HEK293 (cell line): ENCODE measurements around the gene NOX3.
"Not testable (repeated sequence)": the region's sequence is repeated elsewhere in the genome, so short reads cannot be mapped to it uniquely, and the experiment has no call there.

Experiments
- CTCF ChIA-PET: fragments of 350-600 bp; formaldehyde crosslinking; extraction: SDS; loops from one replicate; lab custom pipeline; 2021; ENCODE audit warnings: antibody characterized with exemption; lab: Yijun Ruan, JAX
- POLR2A ChIA-PET: fragments of 300-600 bp; formaldehyde crosslinking; extraction: SDS; loops from one replicate; lab custom pipeline; 2020; ENCODE audit warnings: antibody characterized with exemption, inconsistent platforms; lab: Yijun Ruan, JAX
- H3K27ac ChIP-seq: fragments of 200-500 bp; sonication (Bioruptor generic); 2 replicates; pipeline ENCODE4 v1.5.1; 2014; ENCODE audit warnings: low read depth, low read length, control low read depth, inconsistent platforms; ENCODE audit errors: extremely low read depth
- H3K36me3 ChIP-seq, 2 experiments: fragments of 200-500 bp in 1 of 2; sonication (Bioruptor generic) in 1 of 2; 1 replicate in 1 of 2; 2 replicates in 1 of 2; pipeline ENCODE4 v1.5.1; 2014 to 2017; ENCODE audit warnings: inconsistent platforms in 2 of 2, low read length in 2 of 2; ENCODE audit not compliant: control insufficient read depth in 2 of 2, insufficient read depth in 1 of 2
- H3K4me1 ChIP-seq: fragments of 200-500 bp; sonication (Bioruptor generic); 2 replicates; pipeline ENCODE4 v1.5.1; 2014; ENCODE audit warnings: mild to moderate bottlenecking, low read length, inconsistent platforms; ENCODE audit not compliant: control insufficient read depth, insufficient read depth
- H3K4me3 ChIP-seq: 2 replicates; pipeline ENCODE4 v1.5.1; 2011; ENCODE audit warnings: low read depth, mild to moderate bottlenecking, control low read depth, low read length, moderate library complexity
- H3K9me3 ChIP-seq: fragments of 200-500 bp; sonication (Bioruptor generic); 2 replicates; pipeline ENCODE4 v1.5.1; 2014; ENCODE audit warnings: low read depth, low read length, inconsistent platforms; ENCODE audit not compliant: control insufficient read depth, insufficient read depth
- AEBP2 ChIP-seq: fragments of 450-650 bp; formaldehyde crosslinking; IDR thresholded peaks from 2 replicates; pipeline ENCODE4 v1.5.1; 2016; ENCODE audit warnings: missing biosample characterization, missing genetic modification characterization, borderline replicate concordance
- ATF2 ChIP-seq: fragments of 450-650 bp; formaldehyde crosslinking; IDR thresholded peaks from 2 replicates; pipeline ENCODE4 v1.5.1; 2016; ENCODE audit warnings: missing biosample characterization, missing genetic modification characterization, low read depth
- REPIN1 ChIP-seq: fragments of 450-650 bp; formaldehyde crosslinking; IDR thresholded peaks from 2 replicates; pipeline ENCODE4 v1.5.1; 2017; ENCODE audit warnings: missing biosample characterization, missing genetic modification characterization, low read depth
- SETDB1 ChIP-seq: IDR thresholded peaks from one replicate; pipeline ENCODE4 v1.6.1; 2017; ENCODE audit warnings: mild to moderate bottlenecking, low read length, moderate library complexity, mixed read lengths; ENCODE audit not compliant: insufficient read length
- SP2 ChIP-seq: fragments of 450-650 bp; formaldehyde crosslinking; IDR thresholded peaks from 2 replicates; pipeline ENCODE4 v1.5.1; 2016; ENCODE audit warnings: missing biosample characterization, missing genetic modification characterization
- YY1 ChIP-seq: fragments of 450-650 bp; formaldehyde crosslinking; IDR thresholded peaks from 2 replicates; pipeline ENCODE4 v1.5.1; 2018; ENCODE audit warnings: missing biosample characterization, missing genetic modification characterization
- ZBTB1 ChIP-seq: fragments of 450-650 bp; formaldehyde crosslinking; IDR thresholded peaks from 2 replicates; pipeline ENCODE4 v1.5.1; 2016; ENCODE audit warnings: missing biosample characterization, missing genetic modification characterization
- ZBTB44 ChIP-seq: fragments of 450-650 bp; IDR thresholded peaks from 2 replicates; pipeline ENCODE4 v1.5.1; 2018; ENCODE audit warnings: missing biosample characterization, mild to moderate bottlenecking, missing genetic modification characterization
- ZNF121 ChIP-seq: fragments of 450-650 bp; formaldehyde crosslinking; IDR thresholded peaks from 2 replicates; pipeline ENCODE4 v1.5.1; 2016; ENCODE audit warnings: missing biosample characterization, missing genetic modification characterization
- ZNF184 ChIP-seq: fragments of 450-650 bp; IDR thresholded peaks from 2 replicates; pipeline ENCODE4 v1.5.1; 2018; ENCODE audit warnings: missing biosample characterization, mild to moderate bottlenecking, missing genetic modification characterization
- ZNF2 ChIP-seq: fragments of 450-650 bp; formaldehyde crosslinking; IDR thresholded peaks from 2 replicates; pipeline ENCODE4 v1.5.1; 2016; ENCODE audit warnings: missing biosample characterization, missing genetic modification characterization
- ZNF324 ChIP-seq: fragments of 450-650 bp; formaldehyde crosslinking; IDR thresholded peaks from 2 replicates; pipeline ENCODE4 v1.5.1; 2016; ENCODE audit warnings: missing biosample characterization, missing genetic modification characterization
- ZNF366 ChIP-seq: fragments of 450-650 bp; formaldehyde crosslinking; conservative IDR thresholded peaks from 2 replicates; pipeline ENCODE4 v1.5.1; 2016; ENCODE audit warnings: missing biosample characterization, missing genetic modification characterization
- ZNF488 ChIP-seq: fragments of 450-650 bp; formaldehyde crosslinking; IDR thresholded peaks from 2 replicates; pipeline ENCODE4 v1.5.1; 2016; ENCODE audit warnings: missing biosample characterization, missing genetic modification characterization
- ZNF514 ChIP-seq: fragments of 450-650 bp; formaldehyde crosslinking; IDR thresholded peaks from 2 replicates; pipeline ENCODE4 v1.5.1; 2016; ENCODE audit warnings: missing biosample characterization, missing genetic modification characterization
- ZNF544 ChIP-seq: fragments of 450-650 bp; formaldehyde crosslinking; IDR thresholded peaks from 2 replicates; pipeline ENCODE4 v1.5.0; 2017; ENCODE audit warnings: missing biosample characterization, missing genetic modification characterization
- ZNF560 ChIP-seq: fragments of 450-650 bp; formaldehyde crosslinking; IDR thresholded peaks from 2 replicates; pipeline ENCODE4 v1.5.1; 2017; ENCODE audit warnings: missing biosample characterization, missing genetic modification characterization, borderline replicate concordance
- ZXDB ChIP-seq: fragments of 450-650 bp; formaldehyde crosslinking; IDR thresholded peaks from 2 replicates; pipeline ENCODE4 v1.5.1; 2016; ENCODE audit warnings: missing biosample characterization, missing genetic modification characterization
- TF ChIP-seq, protein P1 (sequence below): fragments of 450-650 bp; formaldehyde crosslinking; IDR thresholded peaks from 2 replicates; pipeline ENCODE4 v1.5.1; 2016; ENCODE audit warnings: missing biosample characterization, missing genetic modification characterization

The NOX3 gene

GRCh38 chr6:155491421-155491820 is 35.8 kb upstream of the NOX3 start:
- no peak overlapping the region for H3K4me3 ChIP-seq
- CTCF ChIA-PET: no interaction called here
- H3K36me3 ChIP-seq: no peaks in the 10 kb centered on the region
- H3K27ac ChIP-seq: no peak overlapping the region
- H3K4me1 ChIP-seq: no peaks in the 10 kb centered on the region
- POLR2A ChIA-PET: no interaction called here
- no peaks in the 10 kb centered on the region for H3K9me3 ChIP-seq
- TF ChIP-seq AEBP2 (tag by site-specific recombination) (no peak), ZNF488 (tag by site-specific recombination) (no peak), ZNF2 (tag by site-specific recombination) (no peak), ZBTB44 (tag by site-specific recombination) (no peak), YY1 (tag by site-specific recombination) (no peak), ZNF121 (no peak), SP2 (no peak), ZNF366 (tag by site-specific recombination) (no peak), ZBTB1 (tag by site-specific recombination) (no peak), REPIN1 (tag by site-specific recombination) (no peak), ZNF184 (no peak), ATF2 (tag by site-specific recombination) (no peak), ZNF560 (no peak), ZXDB (tag by site-specific recombination) (no peak), ZNF324 (tag by site-specific recombination) (no peak), ZNF544 (tag by site-specific recombination) (no peak), ZNF514 (tag by site-specific recombination) (no peak), SETDB1 (no peak)
- TF ChIP-seq, protein P1, sequence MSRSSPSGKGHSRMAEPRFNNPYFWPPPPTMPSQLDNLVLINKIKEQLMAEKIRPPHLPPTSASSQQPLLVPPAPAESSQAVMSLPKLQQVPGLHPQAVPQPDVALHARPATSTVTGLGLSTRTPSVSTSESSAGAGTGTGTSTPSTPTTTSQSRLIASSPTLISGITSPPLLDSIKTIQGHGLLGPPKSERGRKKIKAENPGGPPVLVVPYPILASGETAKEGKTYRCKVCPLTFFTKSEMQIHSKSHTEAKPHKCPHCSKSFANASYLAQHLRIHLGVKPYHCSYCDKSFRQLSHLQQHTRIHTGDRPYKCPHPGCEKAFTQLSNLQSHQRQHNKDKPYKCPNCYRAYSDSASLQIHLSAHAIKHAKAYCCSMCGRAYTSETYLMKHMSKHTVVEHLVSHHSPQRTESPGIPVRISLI (tag by site-specific recombination): no peak

DNA sequence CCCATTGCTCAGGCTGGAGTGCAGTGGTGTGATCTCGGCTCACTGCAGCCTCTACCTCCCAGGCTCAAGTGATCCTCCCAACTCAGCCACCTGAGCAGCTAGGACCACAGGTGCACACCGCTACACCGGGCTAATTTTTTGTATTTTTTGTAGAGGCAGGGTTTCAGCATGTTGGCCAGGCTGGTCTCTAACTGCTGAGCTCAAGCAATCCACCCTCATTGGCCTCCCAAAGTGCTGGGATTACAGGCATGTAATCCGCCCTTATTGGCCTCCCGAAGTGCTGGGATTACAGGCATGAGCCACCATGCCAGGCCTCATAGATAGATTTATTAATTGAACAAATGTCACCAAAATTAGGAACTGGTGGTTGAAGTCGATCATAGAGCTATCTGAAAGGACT is 32.6 kb upstream of the NOX3 start:
- H3K9me3 ChIP-seq, CTCF ChIA-PET, H3K36me3 ChIP-seq, H3K4me1 ChIP-seq, H3K27ac ChIP-seq, H3K4me3 ChIP-seq, POLR2A ChIA-PET: not testable (repeated sequence)
